Transverse colon (tissue), 3 donors: Measurements from ENCODE around the gene OSBPL6.

Experiments
- POLR2A ChIP-seq: fragments of 450-650 bp; IDR thresholded peaks from one replicate; pipeline ENCODE4 v1.6.1; 2016; ENCODE audit warnings: antibody characterized with exemption, mild to moderate bottlenecking, moderate library complexity
- TF ChIP-seq, protein P1 (sequence below), 5 experiments: fragments of 200-600 bp in 3 of 5; fragments of 450-650 bp in 2 of 5; sonication (generic) in 3 of 5; IDR thresholded peaks; 1 replicate in 2 of 5; 2 replicates in 3 of 5; pipeline ENCODE4 v1.5.1; 2016 to 2017; ENCODE audit warnings: antibody characterized with exemption in 5 of 5, inconsistent platforms in 3 of 5, mild to moderate bottlenecking in 2 of 5, moderate library complexity in 1 of 5

DNA sequence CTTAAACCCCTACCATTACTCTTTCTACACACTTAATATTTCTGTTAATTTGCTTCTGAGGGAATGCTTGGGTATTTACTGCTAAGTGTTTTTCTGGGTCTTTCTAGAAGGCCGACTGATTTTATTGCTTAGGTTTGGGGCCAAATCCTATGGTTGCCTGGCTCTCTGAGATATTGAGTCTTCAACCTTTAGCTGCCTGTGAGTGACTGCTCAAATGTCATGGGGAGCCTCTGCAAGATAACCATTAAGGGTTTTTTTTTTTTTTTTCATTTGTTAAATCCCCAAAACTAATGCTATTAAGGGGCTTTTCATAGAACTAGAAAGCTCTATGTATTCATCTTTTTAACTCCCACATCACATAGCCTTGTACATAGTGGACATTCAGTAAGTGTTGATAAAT, 5.0 kb downstream of the OSBPL6 start:
- TF ChIP-seq, protein P1, sequence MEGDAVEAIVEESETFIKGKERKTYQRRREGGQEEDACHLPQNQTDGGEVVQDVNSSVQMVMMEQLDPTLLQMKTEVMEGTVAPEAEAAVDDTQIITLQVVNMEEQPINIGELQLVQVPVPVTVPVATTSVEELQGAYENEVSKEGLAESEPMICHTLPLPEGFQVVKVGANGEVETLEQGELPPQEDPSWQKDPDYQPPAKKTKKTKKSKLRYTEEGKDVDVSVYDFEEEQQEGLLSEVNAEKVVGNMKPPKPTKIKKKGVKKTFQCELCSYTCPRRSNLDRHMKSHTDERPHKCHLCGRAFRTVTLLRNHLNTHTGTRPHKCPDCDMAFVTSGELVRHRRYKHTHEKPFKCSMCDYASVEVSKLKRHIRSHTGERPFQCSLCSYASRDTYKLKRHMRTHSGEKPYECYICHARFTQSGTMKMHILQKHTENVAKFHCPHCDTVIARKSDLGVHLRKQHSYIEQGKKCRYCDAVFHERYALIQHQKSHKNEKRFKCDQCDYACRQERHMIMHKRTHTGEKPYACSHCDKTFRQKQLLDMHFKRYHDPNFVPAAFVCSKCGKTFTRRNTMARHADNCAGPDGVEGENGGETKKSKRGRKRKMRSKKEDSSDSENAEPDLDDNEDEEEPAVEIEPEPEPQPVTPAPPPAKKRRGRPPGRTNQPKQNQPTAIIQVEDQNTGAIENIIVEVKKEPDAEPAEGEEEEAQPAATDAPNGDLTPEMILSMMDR (IDR thresholded peaks at IDR 0.05), result no peak
- no peak for TF ChIP-seq POLR2A
